BJ (cell line): ENCODE results near the gene SSR3. TPM values are rescaled to one million over a fixed set of nuclear protein-coding genes. Genes with fewer than 3 reads are reported as not detected.

Experiments used
- CTCF ChIA-PET: fragments of 350-600 bp; formaldehyde crosslinking; extraction: SDS; loops from one replicate; lab custom pipeline; 2021; ENCODE audit warnings: antibody characterized with exemption, inconsistent platforms; lab: Yijun Ruan, JAX
- POLR2A ChIA-PET: fragments of 300-600 bp; sonication (Branson Sonifier 250); formaldehyde crosslinking; extraction: SDS; loops from one replicate; lab custom pipeline; 2021; ENCODE audit warnings: antibody characterized with exemption; lab: Charles Lee
- DNase-seq: peaks from one replicate; pipeline ENCODE4 v3.0.0-alpha.2; 2011; ENCODE audit warnings: low read depth
- H3K27me3 ChIP-seq: 2 replicates; pipeline ENCODE4 v1.6.0; 2011; ENCODE audit warnings: low read length; ENCODE audit not compliant: control insufficient read depth, insufficient read depth
- H3K36me3 ChIP-seq: 2 replicates; pipeline ENCODE4 v1.5.1; 2011; ENCODE audit warnings: low read length; ENCODE audit not compliant: control insufficient read depth, insufficient read depth
- H3K4me3 ChIP-seq: 2 replicates; pipeline ENCODE4 v1.5.1; 2011; ENCODE audit warnings: low read depth, mild to moderate bottlenecking, control low read depth, low read length
- polyA plus RNA-seq: library from polyadenylated mRNA; depleted of rRNA; stranded (reverse); fragments of >200 nt; gene quantifications from 2 replicates; pipeline ENCODE4 v1.2.3, GENCODE V29; 2011
- TF ChIP-seq, protein P1 (sequence below): IDR thresholded peaks from 2 replicates; pipeline ENCODE4 v1.5.1; 2011; ENCODE audit warnings: low read depth, mild to moderate bottlenecking, control low read depth, inconsistent platforms, low read length, moderate library complexity; ENCODE audit not compliant: insufficient read depth

SSR3 gene
- polyA plus RNA-seq, 1 experiment, result 268 TPM

DNA sequence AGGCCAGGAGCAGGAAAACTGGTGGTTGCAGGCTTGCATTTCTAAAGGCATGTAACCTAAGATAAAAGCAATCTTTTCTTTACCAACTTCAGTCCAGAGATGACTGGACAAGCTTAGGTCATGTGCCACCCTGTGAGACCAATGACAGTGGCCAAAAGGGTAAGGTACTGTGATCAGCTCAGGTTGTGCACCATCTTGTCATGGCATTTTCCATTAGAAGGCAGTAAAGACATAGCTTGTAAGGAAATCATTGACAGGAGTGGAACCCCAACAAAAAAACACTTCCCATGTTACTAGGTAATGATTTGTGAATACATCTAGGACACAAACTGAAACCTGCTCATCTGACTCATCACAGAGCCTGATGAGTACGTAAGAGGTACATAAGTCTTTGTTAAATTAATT is 35.2 kb downstream of the SSR3 start:
- no peaks in the 10 kb centered on the region for H3K36me3 ChIP-seq
- H3K27me3 ChIP-seq, result no peaks in the 10 kb centered on the region
- TF ChIP-seq, protein P1, sequence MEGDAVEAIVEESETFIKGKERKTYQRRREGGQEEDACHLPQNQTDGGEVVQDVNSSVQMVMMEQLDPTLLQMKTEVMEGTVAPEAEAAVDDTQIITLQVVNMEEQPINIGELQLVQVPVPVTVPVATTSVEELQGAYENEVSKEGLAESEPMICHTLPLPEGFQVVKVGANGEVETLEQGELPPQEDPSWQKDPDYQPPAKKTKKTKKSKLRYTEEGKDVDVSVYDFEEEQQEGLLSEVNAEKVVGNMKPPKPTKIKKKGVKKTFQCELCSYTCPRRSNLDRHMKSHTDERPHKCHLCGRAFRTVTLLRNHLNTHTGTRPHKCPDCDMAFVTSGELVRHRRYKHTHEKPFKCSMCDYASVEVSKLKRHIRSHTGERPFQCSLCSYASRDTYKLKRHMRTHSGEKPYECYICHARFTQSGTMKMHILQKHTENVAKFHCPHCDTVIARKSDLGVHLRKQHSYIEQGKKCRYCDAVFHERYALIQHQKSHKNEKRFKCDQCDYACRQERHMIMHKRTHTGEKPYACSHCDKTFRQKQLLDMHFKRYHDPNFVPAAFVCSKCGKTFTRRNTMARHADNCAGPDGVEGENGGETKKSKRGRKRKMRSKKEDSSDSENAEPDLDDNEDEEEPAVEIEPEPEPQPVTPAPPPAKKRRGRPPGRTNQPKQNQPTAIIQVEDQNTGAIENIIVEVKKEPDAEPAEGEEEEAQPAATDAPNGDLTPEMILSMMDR, result no peak
- ChIA-PET POLR2A (no interaction called here), CTCF (interaction anchor here (0.8 to 2.3 kb wide), 5 partner anchors 9 to 563 kb away, joined by 3 to 6 read pairs (median 4); no protein-coding TSS in a partner anchor)
- no peak overlapping the region for H3K4me3 ChIP-seq
- DNase-seq, result no peak

DNA sequence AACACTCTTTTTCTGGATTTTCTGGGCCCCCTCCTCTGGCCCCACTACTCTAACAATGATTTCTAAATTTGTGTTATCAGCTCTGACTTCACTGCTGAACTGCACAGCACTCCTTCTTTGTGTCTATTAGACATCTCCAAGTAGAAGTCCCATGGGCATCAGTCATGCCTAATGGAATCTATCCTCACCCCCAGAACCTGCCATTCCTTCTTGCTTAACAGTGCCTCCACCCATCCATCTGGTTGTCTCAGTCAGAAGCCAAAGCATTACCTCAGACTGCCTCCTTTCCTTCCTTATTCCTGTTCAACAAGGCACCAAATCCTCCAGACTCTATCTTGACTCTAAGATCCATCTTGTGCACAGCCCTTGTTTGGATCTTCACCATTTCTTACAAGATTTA is 36.2 kb downstream of the SSR3 start:
- no peaks in the 10 kb centered on the region for H3K36me3 ChIP-seq
- H3K27me3 ChIP-seq, result no peaks in the 10 kb centered on the region
- TF ChIP-seq, protein P1, result no peak
- CTCF ChIA-PET, result interaction anchor here (1.4 to 16.5 kb wide), 4 partner anchors 11 to 366 kb away, joined by 3 to 197 read pairs (median 10); no protein-coding TSS in a partner anchor
- POLR2A ChIA-PET, result no interaction called here
- no peak for DNase-seq
- H3K4me3 ChIP-seq, result no peak overlapping the region

DNA sequence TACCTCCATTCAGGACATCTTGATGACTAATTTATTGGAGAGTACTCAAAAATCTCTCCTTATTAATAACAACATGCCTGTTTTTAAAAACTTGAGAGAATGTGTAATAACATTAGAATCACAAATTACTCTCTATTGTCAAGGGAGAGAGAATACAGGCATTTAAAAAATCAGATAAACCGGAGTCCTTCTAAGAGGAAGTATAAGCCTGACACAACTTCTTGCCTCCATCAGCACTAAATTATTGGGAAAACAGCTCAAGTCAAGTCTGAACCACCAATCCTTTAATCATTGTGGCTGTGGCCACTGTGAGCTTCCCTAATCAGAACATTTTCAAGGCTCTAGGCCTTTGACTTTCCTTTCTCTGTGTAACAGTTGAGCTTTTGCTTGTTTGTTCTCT is 38.0 kb downstream of the SSR3 start:
- no peak overlapping the region for H3K4me3 ChIP-seq
- ChIA-PET POLR2A (no interaction called here), CTCF (interaction anchor here (0.7 to 16.5 kb wide), 7 partner anchors 8 to 620 kb away, joined by 3 to 197 read pairs (median 4); no protein-coding TSS in a partner anchor)
- no peaks in the 10 kb centered on the region for H3K27me3 ChIP-seq
- no peaks in the 10 kb centered on the region for H3K36me3 ChIP-seq
- TF ChIP-seq, protein P1, result no peak
- DNase-seq, result no peak

DNA sequence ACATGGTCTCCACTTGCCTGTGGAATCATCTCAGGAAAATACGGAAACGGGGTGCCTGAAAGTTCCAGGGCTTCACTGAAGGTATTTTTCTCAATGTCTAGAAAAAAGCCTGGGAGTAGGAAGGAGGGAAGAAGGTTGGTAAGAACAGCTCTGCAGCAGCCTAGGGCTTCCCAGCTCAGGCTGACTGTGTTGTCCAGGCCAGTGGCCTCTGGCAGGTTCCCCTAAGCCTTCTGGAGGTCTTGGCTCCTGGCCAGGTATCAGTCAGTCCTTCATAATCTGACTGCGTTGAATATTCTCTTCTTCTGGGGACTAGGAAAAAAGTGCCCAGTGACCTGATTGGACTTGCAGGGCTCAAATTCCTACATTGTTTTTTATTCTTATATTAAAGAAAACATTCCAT is 38.6 kb downstream of the SSR3 start:
- Histone ChIP-seq H3K27me3 (no peaks in the 10 kb centered on the region), H3K4me3 (no peak overlapping the region), H3K36me3 (no peaks in the 10 kb centered on the region)
- POLR2A ChIA-PET, result no interaction called here
- DNase-seq, result no peak
- TF ChIP-seq, protein P1, result no peak
- CTCF ChIA-PET, result interaction anchor here (0.7 to 16.5 kb wide), 6 partner anchors 8 to 616 kb away, joined by 3 to 197 read pairs (median 4); no protein-coding TSS in a partner anchor

DNA sequence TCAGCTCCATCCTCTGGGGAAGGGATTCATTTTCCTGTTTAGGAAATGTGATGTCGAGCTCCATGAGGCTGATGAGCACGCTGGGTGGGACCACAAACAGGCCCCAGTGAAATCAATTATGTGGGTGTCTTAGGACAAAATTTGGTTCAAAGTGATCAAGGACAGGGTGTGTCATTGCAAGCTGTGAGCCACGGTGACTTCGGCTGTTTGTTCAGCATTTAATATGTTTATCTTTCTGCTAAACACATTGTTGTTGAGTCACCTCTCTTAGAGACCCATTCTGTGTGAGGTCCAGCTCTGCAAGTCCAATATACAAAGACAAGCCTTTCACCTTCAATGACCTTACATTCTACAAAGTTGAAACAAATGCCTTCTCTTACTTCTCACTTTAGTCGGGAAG is 41.3 kb downstream of the SSR3 start:
- TF ChIP-seq, protein P1, result no peak
- ChIA-PET POLR2A (interaction anchor here (0.6 kb wide), 1 partner anchor 378 kb away, joined by 3 read pairs; no protein-coding TSS in a partner anchor), CTCF (interaction anchor here (1.0 to 16.5 kb wide), 4 partner anchors 11 to 361 kb away, joined by 3 to 197 read pairs (median 4); no protein-coding TSS in a partner anchor)
- no peak overlapping the region for H3K4me3 ChIP-seq
- H3K36me3 ChIP-seq, result no peaks in the 10 kb centered on the region
- peaks cover 3% of the 10 kb centered on the region for H3K27me3 ChIP-seq
- DNase-seq, result no peak
